Neural cell (in vitro differentiated cells): Measurements from ENCODE around the gene WNT6. TPM values are rescaled to one million over a fixed set of nuclear protein-coding genes. Genes with fewer than 3 reads are reported as not detected.

ENCODE experiments used
- H2AFZ ChIP-seq: fragments of 200-600, 300-800 bp; sonication (generic), shearing (Covaris generic); 2 replicates; pipeline ENCODE4 v1.6.0; 2014; ENCODE audit warnings: low read depth, mild to moderate bottlenecking, antibody characterized with exemption, low read length, moderate library complexity
- H3F3A ChIP-seq: fragments of 200-600 bp; shearing (Covaris generic); 2 replicates; pipeline ENCODE4 v1.6.1; 2016; ENCODE audit warnings: mild to moderate bottlenecking, moderate library complexity, mixed read lengths, antibody characterized with exemption, low read length; ENCODE audit not compliant: insufficient read depth, poor library complexity, severe bottlenecking
- H3K27ac ChIP-seq: fragments of 200-600, 300-800 bp; sonication (generic), shearing (Covaris generic); 2 replicates; pipeline ENCODE4 v1.5.1; 2014; ENCODE audit warnings: mild to moderate bottlenecking, low read length, moderate library complexity
- H3K27me3 ChIP-seq: fragments of 300-800, 200-600 bp; sonication (generic), shearing (Covaris generic); 2 replicates; pipeline ENCODE4 v1.6.0; 2014; ENCODE audit warnings: mild to moderate bottlenecking, low read depth, low read length, moderate library complexity; ENCODE audit not compliant: insufficient read depth
- H3K36me3 ChIP-seq: fragments of 300-800, 200-600 bp; sonication (generic), shearing (Covaris generic); 2 replicates; pipeline ENCODE4 v1.5.1; 2014; ENCODE audit warnings: mild to moderate bottlenecking, antibody characterized with exemption, low read length, moderate library complexity; ENCODE audit not compliant: insufficient read depth
- H3K4me2 ChIP-seq: fragments of 300-800, 200-600 bp; sonication (generic), shearing (Covaris generic); 2 replicates; pipeline ENCODE4 v1.6.0; 2014; ENCODE audit warnings: mild to moderate bottlenecking, low read length
- H3K4me3 ChIP-seq: fragments of 300-800, 200-600 bp; sonication (generic), shearing (Covaris generic); 2 replicates; pipeline ENCODE4 v1.5.1; 2014; ENCODE audit warnings: mild to moderate bottlenecking, low read length, moderate library complexity
- H3K79me2 ChIP-seq: fragments of 200-600 bp; shearing (Covaris generic); replicated peaks from 2 replicates; pipeline ENCODE4 v1.6.0; 2014; ENCODE audit warnings: mild to moderate bottlenecking, low read length, moderate library complexity; ENCODE audit not compliant: insufficient read depth
- H3K9ac ChIP-seq: fragments of 300-800, 200-600 bp; sonication (generic), shearing (Covaris generic); 2 replicates; pipeline ENCODE4 v1.6.1; 2016; ENCODE audit warnings: mild to moderate bottlenecking, low read length, mixed read lengths
- H3K9me2 ChIP-seq: fragments of 200-600 bp; shearing (Covaris generic); 2 replicates; pipeline ENCODE4 v1.6.1; 2016; ENCODE audit warnings: mild to moderate bottlenecking, low read length, mixed read lengths; ENCODE audit not compliant: insufficient read depth
- H3K9me3 ChIP-seq: fragments of 200-600, 300-800 bp; sonication (generic), shearing (Covaris generic); 2 replicates; pipeline ENCODE4 v1.6.1; 2016; ENCODE audit warnings: mild to moderate bottlenecking, mixed run types, low read length, moderate library complexity, mixed read lengths
- H4K20me1 ChIP-seq: fragments of 200-600 bp; shearing (Covaris generic); 2 replicates; pipeline ENCODE4 v1.6.1; 2016; ENCODE audit warnings: mild to moderate bottlenecking, mixed run types; ENCODE audit not compliant: insufficient read depth
- CTCF ChIP-seq: fragments of 450-650 bp; IDR thresholded peaks from 2 replicates; pipeline ENCODE4 v1.5.1; 2014; ENCODE audit warnings: antibody characterized with exemption, mild to moderate bottlenecking, moderate library complexity; ENCODE audit not compliant: poor library complexity, severe bottlenecking
- EP300 ChIP-seq: fragments of 450-650 bp; conservative IDR thresholded peaks from 2 replicates; pipeline ENCODE4 v1.6.1; 2014; ENCODE audit warnings: antibody characterized with exemption, mild to moderate bottlenecking, moderate library complexity; ENCODE audit not compliant: poor library complexity, severe bottlenecking
- EZH2 ChIP-seq: fragments of 200-600, 300-800 bp; shearing (Covaris generic), sonication (generic); IDR thresholded peaks from 2 replicates; pipeline ENCODE4 v1.6.1; 2014; ENCODE audit warnings: antibody characterized with exemption, low read length, borderline replicate concordance, mild to moderate bottlenecking; ENCODE audit not compliant: insufficient read depth, poor library complexity, severe bottlenecking
- MXI1 ChIP-seq: fragments of 450-650 bp; conservative IDR thresholded peaks from 2 replicates; pipeline ENCODE4 v1.6.1; 2014; ENCODE audit warnings: antibody characterized with exemption, mild to moderate bottlenecking; ENCODE audit not compliant: poor library complexity, severe bottlenecking
- POLR2AphosphoS5 ChIP-seq: IDR thresholded peaks from 2 replicates; pipeline ENCODE4 v1.6.1; 2012
- RAD21 ChIP-seq: fragments of 450-650 bp; conservative IDR thresholded peaks from 2 replicates; pipeline ENCODE4 v1.6.1; 2014; ENCODE audit warnings: antibody characterized with exemption, mild to moderate bottlenecking, moderate library complexity
- REST ChIP-seq: IDR thresholded peaks from 2 replicates; pipeline ENCODE4 v1.6.1; 2012; ENCODE audit warnings: borderline replicate concordance
- SMC3 ChIP-seq: fragments of 450-650 bp; conservative IDR thresholded peaks from 2 replicates; pipeline ENCODE4 v1.6.1; 2014; ENCODE audit warnings: antibody characterized with exemption, mild to moderate bottlenecking, moderate library complexity; ENCODE audit not compliant: poor library complexity
- TAF1 ChIP-seq: IDR thresholded peaks from 2 replicates; pipeline ENCODE4 v1.6.1; 2012; ENCODE audit warnings: low read depth
- polyA plus RNA-seq: library from polyadenylated mRNA; depleted of rRNA; stranded (reverse); fragments of >200 nt; gene quantifications from 2 replicates; pipeline ENCODE4 v1.2.3, GENCODE V29; 2014

Gene WNT6
- polyA plus RNA-seq, 1 donor from 2014 or later: not detected

- Histone ChIP-seq H3K79me2 (no peaks in the 10 kb centered on the region), H4K20me1 (no peaks in the 10 kb centered on the region), H2AFZ (no peak overlapping the region), H3F3A (no peaks in the 10 kb centered on the region), H3K9me3 (no peaks in the 10 kb centered on the region), H3K4me3 (no peak overlapping the region), H3K9me2 (no peaks in the 10 kb centered on the region), H3K27me3 (peaks cover 86% of the 10 kb centered on the region), H3K36me3 (no peaks in the 10 kb centered on the region), H3K27ac (no peak overlapping the region), H3K9ac (no peak overlapping the region), H3K4me2 (no peak overlapping the region)
- TF ChIP-seq REST: no peak
- TF ChIP-seq MXI1: no peak
- TF ChIP-seq POLR2AphosphoS5: no peak
- no peak for TF ChIP-seq SMC3
- no peak for TF ChIP-seq EP300
These were observed 26.7 kb downstream of the WNT6 start for GRCh38 chr2:218885981-218886947.

GRCh38 chr2:218887079-218887478, 27.5 kb downstream of the WNT6 start:
- H2AFZ ChIP-seq: no peak overlapping the region
- no peaks in the 10 kb centered on the region for H3K36me3 ChIP-seq
- no peaks in the 10 kb centered on the region for H3K9me3 ChIP-seq
- H3K27me3 ChIP-seq: peaks cover 86% of the 10 kb centered on the region
- H3K9ac ChIP-seq: no peak overlapping the region
- TF ChIP-seq EP300: no peak
- no peak for TF ChIP-seq EZH2
- TF ChIP-seq RAD21: no peak
- TF ChIP-seq POLR2AphosphoS5: no peak
- no peak for TF ChIP-seq CTCF
- no peak for TF ChIP-seq MXI1
- no peak for TF ChIP-seq SMC3
- TF ChIP-seq TAF1: no peak
- TF ChIP-seq REST: no peak
- H3K9me2 ChIP-seq: no peaks in the 10 kb centered on the region
- H4K20me1 ChIP-seq: no peaks in the 10 kb centered on the region
- no peaks in the 10 kb centered on the region for H3F3A ChIP-seq
- no peak overlapping the region for H3K27ac ChIP-seq
- H3K79me2 ChIP-seq: no peaks in the 10 kb centered on the region
- no peak overlapping the region for H3K4me2 ChIP-seq
- no peak overlapping the region for H3K4me3 ChIP-seq
